Measurements from ENCODE around the gene TSPAN9. TPM values are rescaled to one million over a fixed set of nuclear protein-coding genes. Genes with fewer than 3 reads are reported as not detected.

The TSPAN9 gene
- total RNA-seq, 1 donor: 8.1 TPM

DNA sequence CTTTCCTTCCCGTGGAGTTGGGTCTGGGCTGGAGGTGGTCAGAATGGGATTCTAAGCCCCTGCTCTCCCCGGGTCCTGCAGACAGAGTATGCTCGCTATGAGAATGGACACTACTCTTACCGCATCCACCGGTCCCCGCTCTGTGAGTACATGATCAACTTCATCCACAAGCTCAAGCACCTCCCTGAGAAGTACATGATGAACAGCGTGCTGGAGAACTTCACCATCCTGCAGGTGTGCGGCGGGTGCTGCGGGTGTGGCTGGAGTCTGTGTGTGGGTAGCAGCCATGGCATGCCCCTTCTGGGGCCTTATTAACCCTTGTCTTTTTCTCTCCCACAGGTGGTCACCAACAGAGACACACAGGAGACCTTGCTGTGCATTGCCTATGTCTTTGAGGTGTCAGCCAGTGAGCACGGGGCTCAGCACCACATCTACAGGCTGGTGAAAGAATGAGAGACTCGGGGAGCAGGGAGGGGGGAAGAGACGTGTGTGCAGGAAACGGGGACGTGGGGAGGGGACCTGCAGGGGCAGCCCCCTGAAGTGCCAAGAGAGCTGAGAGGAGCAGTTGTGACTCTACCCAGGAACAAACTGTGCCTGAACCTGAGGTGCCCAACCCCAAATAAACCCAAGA lies 37.0 kb upstream of the TSPAN9 start:
- TF ChIP-seq, protein P1, sequence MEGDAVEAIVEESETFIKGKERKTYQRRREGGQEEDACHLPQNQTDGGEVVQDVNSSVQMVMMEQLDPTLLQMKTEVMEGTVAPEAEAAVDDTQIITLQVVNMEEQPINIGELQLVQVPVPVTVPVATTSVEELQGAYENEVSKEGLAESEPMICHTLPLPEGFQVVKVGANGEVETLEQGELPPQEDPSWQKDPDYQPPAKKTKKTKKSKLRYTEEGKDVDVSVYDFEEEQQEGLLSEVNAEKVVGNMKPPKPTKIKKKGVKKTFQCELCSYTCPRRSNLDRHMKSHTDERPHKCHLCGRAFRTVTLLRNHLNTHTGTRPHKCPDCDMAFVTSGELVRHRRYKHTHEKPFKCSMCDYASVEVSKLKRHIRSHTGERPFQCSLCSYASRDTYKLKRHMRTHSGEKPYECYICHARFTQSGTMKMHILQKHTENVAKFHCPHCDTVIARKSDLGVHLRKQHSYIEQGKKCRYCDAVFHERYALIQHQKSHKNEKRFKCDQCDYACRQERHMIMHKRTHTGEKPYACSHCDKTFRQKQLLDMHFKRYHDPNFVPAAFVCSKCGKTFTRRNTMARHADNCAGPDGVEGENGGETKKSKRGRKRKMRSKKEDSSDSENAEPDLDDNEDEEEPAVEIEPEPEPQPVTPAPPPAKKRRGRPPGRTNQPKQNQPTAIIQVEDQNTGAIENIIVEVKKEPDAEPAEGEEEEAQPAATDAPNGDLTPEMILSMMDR (IDR thresholded peaks at IDR 0.05; ENCODE audit: insufficient read depth, low read length): no peak
- H3K4me3 ChIP-seq (ENCODE audit: low read depth, low read length): no peak overlapping the region
- no peak for DNase-seq (ENCODE audit: low read depth)

DNA sequence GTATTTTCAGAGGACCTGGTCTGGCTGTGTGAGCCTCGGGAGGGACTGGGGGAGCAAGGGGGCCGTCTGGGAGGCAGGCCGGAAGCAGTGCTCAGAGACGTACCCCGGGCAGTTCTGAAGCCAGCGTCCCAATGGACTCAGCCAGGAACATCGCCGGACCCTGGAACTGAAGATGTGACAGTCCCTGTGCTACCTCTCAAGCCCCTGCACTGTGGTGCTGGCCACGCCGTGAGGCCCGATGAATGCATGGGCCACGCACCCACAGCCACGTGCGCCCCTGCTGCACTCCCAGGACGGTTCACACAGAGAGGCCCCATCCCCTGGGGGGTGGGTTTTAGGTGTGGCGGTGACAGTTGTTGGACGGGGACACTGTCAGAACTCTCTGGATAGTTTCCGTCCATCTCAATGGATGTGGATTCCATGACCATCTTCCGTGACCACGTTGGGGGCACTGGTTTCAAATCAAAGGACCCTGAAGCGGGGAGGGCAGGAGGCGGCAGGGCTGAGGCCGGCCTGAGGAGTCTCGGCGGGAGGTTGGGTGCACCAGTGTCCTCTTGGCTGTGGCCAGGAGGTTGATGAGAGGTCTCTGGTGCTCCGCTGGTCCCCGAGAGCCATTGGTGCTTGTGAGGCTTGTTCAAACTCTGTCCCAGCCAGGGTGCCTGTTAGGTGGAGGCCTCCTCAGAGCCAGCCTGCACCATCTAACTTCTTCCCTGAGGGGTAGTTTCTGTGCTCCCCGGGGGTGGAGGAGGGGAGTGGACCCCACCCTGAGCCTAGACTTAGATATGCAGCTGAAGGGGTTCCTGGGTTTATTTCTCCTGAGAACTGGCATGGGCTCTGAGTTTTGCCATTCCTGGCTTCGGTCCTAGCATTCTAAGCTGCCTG lies 36.3 kb upstream of the TSPAN9 start:
- TF ChIP-seq, protein P1 (IDR thresholded peaks at IDR 0.05; ENCODE audit: insufficient read depth, low read length): no peak
- H3K4me3 ChIP-seq (ENCODE audit: low read depth, low read length): no peak overlapping the region
- DNase-seq (ENCODE audit: low read depth): no peak

DNA sequence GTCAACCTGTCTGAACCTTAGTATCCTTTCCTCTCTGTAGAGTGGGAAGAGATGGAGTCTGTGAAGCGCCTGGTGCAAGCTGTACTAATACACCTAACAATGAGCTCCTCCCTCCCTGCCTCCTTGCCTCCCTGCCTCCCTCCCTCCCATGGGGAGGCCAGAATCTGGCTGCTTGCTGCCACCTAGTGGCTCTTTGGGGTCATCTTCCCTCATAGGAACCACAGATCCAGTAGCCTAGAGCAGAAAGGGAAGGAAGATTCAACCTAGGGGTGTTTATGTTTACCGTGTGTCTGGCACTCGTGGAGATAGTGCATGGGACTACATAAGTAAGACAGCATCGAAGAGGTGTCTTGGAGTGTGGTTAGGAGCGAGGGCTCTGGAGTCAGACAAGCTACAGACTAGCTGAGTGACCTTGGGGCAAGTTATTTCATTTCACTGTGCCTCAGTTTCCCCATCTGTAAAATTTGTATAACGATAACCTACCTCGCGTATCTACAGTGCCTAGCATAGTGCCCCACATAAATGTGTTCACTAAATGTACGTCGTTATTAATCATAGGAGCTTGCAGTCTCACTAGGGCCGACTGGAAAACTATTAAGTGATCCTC lies 35.5 kb upstream of the TSPAN9 start:
- TF ChIP-seq, protein P1 (IDR thresholded peaks at IDR 0.05; ENCODE audit: insufficient read depth, low read length): peak; percentile 85
- no peak overlapping the region for H3K4me3 ChIP-seq (ENCODE audit: low read depth, low read length)
- peak; percentile 71 for DNase-seq (ENCODE audit: low read depth)

DNA sequence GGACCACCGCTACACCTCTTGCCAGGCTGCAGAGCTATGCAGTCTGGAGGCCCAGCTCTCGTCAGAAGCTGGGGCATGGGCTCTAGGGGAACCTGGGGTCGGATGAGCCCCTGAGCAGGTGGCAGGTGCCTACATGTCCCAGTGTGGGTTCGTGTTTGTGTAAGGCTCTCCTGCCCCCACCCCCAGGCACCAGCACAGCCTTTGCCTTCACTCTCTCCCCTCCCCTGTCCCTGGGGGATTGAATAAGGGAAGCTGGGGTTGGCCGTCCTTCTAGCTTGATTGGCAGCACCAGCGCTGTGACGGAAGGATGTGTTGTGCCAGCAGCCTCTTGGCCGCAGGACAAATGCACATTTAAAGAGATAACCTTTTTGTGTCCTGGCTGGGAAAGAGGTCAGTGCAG lies 34.8 kb upstream of the TSPAN9 start:
- DNase-seq (ENCODE audit: low read depth): no peak
- TF ChIP-seq, protein P1 (IDR thresholded peaks at IDR 0.05; ENCODE audit: insufficient read depth, low read length): no peak
- no peak overlapping the region for H3K4me3 ChIP-seq (ENCODE audit: low read depth, low read length)

DNA sequence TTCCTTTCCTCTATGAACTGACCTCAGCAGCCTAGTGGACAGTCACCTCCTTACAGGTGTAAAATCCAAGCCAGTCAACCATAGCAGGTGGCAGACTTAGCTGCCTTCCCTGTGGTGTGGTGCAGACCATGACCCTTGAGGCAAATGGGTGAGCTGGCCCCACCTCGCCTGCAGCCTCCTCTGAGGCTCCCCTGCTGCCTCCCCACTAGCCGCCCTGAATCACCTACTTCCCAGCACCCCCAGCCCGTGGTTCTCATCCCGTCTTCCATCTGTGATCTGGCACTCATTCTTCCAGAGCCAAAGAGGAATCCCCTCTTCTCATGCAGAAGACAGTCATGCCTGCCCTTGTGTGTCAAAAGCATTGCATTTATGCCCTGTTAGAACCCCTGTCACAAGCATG lies 34.4 kb upstream of the TSPAN9 start:
- no peak for DNase-seq (ENCODE audit: low read depth)
- TF ChIP-seq, protein P1 (IDR thresholded peaks at IDR 0.05; ENCODE audit: insufficient read depth, low read length): no peak
- H3K4me3 ChIP-seq (ENCODE audit: low read depth, low read length): no peak overlapping the region

DNA sequence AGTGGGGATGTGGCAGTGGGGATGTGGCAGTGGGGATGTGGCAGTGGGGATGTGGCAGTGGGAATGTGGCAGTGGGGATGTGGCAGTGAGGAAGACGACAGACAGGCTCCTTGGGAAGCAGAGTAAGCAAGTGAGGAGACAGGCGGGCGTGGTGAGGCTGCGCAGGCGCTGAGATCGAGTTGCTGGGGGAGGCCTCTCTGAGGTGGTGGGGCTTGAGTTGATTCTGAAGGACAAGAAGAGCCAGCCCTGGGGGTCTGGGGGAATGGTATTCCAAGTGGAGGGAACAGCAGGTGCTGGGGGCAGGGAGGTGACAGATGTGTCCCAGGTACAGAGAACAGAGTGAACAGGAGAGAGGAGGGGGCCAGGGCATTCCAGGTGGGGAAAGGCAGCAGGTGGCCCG lies 33.8 kb upstream of the TSPAN9 start:
- no peak overlapping the region for H3K4me3 ChIP-seq (ENCODE audit: low read depth, low read length)
- DNase-seq (ENCODE audit: low read depth): no peak
- TF ChIP-seq, protein P1 (IDR thresholded peaks at IDR 0.05; ENCODE audit: insufficient read depth, low read length): no peak

All from fibroblast of the aortic adventitia (primary cell).